GM10847 (cell line): ENCODE measurements around the gene KLF1.

ENCODE experiments used
- POLR2A ChIP-seq: IDR thresholded peaks from 2 replicates; pipeline ENCODE4 v1.6.1; 2011; ENCODE audit not compliant: insufficient read length; ENCODE audit errors: extremely low read depth

Gene KLF1

GRCh38 chr19:12836529-12836863 lies 50.5 kb downstream of the KLF1 start:
- TF ChIP-seq POLR2A: no peak

- TF ChIP-seq POLR2A: no peak
Observed at GRCh38 chr19:12834976-12835757, 51.8 kb downstream of the KLF1 start.

GRCh38 chr19:12834566-12834943 lies 52.4 kb downstream of the KLF1 start, which contains the start of gene RTBDN:
Gene RTBDN (minus strand): TSS chr19:12834579. CDS start chr19:12829979, 4,600 bp downstream.
- TF ChIP-seq POLR2A: no peak
